Left colon (tissue), 2 donors: ENCODE measurements around the gene MDFIC. TPM values are rescaled to one million over a fixed set of nuclear protein-coding genes. Genes with fewer than 3 reads are reported as not detected.

Experiments used
- ATAC-seq: fragments of 200-7000 bp; cut with Tn5 transposase; one replicate; pipeline ENCODE4 v1.9.1; 2020; ENCODE audit warnings: mild to moderate bottlenecking, moderate library complexity
- DNase-seq, 2 donors: peaks; one replicate each; pipeline ENCODE4 v3.0.0-alpha.2; 2020
- intact Hi-C, 2 donors: fragments of 100-400 bp; cut with DNase I in 1 of 2; cut with micrococcal nuclease in 1 of 2; formaldehyde crosslinking; loops; one replicate each; pipeline versions ENCODE4 v1.11.2 to v1.14.0; 2022; cut with DNase I, micrococcal nuclease
- total RNA-seq, 2 donors: library from RNA; stranded (reverse); fragmentation: NEBNext Ultra II Directional; extraction: Animal tissue kit (Norgen Biotek cat#: 25700); gene quantifications; one replicate each; pipeline ENCODE4 v1.2.1, GENCODE V29; 2021
- donor health status: DM: no; HTN: no; CAD: no.
- donor health status: DM: yes; HTN: yes; CAD: no.

Gene MDFIC
- total RNA-seq, 2 donors from 2014 or later: 4.8 to 10.9 TPM

DNA sequence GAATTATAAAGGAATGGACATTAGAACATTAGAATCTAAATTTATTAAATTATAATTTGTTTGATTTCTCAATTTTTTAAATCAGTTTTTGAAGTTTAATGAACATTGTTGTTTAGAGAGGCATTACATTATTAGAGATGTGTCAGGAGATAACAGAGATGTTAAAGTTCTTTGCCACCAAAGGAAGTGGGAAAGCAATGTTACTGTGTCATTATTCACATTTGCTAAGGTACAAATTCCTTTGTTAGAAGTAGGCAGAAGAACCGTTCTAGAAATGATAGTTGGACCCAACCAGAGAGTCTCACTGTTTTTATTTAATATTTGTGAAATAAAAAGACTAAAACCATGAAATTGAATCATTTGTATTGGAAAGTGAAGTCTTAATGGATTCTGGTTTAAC lies 92.9 kb downstream of the MDFIC start:
- DNase-seq (no peak), ATAC-seq (no peak)
- intact Hi-C loops: no loop called here

- DNase-seq (no peak), ATAC-seq (no peak)
These were observed 93.7 kb downstream of the MDFIC start for GRCh38 chr7:115015619-115016018.

DNA sequence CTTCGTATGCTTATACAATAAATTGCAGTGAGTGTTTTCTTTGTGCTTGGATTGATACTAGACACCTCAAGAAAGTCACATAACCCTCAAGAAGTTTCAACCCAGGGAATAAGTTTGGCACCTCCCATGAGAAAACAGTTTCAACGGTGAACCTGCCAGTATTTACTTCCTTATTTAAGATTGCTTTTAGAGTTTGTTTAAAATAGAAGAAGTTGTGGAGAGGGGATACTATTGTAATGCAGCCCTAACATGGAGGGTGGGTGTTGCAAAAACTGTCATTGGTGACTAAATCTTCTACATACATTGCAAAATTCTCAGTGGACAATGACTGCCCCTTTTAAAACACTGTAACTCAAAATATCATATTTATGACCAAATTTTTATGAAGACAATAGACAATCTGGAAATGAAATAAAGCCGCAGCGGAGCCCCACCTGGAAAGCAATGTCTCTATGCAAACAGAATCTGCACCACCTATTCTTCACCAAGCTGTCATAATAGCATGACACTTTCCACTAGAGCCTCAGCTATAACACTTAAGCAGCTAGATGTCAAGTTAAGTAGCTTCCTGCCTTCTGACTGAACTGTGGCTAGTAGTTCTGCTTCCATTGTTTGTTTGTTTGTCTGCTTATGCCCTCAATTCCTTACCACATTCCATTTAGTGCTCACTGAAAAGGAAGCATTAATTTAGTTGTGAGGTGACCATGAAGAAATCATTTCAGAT lies 98.2 kb downstream of the MDFIC start:
- intact Hi-C loops: no loop called here
- DNase-seq: no peak
- ATAC-seq: peak; percentile 80

More at GRCh38 chr7:115015619-115016018, 93.7 kb downstream of the MDFIC start:
- intact Hi-C loops: no loop called here

DNA sequence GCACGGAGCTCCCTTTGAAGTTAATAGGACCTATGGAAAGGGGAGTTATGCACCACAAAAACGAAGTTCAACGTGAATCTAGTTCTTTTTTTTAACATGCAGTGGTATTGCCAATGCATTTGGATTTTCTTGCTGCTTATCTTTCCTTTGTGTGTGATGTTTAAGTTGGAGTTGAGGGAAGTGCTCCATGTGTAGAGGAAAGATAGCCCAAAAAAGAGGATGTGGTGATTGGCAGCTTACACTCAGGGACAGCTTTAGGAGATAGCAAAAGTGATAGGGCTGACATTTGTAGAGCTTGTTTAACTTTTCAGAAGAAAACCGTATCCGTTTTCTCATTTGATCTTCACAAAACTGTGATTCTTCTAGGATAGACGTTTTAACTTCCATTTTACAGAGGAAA lies 101.3 kb downstream of the MDFIC start:
- no peak for DNase-seq
- intact Hi-C loops: no loop called here

DNA sequence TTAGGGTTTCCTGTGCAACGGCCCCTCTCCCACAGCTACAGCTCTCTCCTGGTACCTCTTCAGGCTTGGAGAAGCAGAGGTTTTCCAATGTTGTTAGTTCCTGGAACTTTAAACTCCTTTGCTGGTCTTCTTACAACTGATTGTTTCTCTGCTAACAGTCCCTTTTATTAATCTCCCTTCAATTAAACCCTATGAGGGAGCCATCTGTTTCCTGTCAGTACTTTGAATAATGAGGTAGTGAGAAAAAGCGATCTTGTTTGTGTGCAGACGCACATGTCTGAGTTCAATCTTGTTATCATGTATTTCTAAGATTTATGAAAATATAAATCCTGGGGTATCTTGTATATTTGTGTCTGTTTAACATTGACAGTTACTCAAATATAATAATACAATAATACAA lies 102.4 kb downstream of the MDFIC start:
- ATAC-seq: no peak
- no peak for DNase-seq
- intact Hi-C loops: no loop called here

More for the DNA sequence above, 101.3 kb downstream of the MDFIC start:
- ATAC-seq: no peak

GRCh38 chr7:115032715-115033703 lies 111.1 kb downstream of the MDFIC start:
- ATAC-seq (no peak), DNase-seq (no peak)
- intact Hi-C loops: no loop called here

DNA sequence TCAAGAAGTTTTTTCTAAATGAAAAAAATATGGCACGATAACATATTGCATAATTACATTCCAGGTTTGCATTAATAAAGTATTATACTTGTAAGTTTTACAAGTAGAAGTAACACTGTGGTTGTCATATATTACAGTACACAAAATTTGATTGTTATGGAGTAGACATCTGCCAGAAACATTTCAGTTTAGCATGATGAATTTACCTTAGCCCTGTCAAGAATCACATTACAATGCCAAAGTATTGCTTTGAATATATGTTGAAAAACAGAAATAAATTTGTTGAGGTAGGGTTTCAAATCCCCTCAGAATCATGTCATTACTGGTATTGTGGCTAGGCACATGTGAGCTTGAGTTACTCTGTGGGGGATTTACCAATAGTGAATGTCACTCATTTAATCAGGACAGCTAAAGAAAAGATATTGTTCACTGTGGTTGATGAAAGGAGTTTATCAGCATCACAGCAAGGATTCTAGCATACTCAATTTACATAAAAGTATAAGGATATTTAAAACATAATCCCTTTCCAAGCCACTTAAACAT lies 112.1 kb downstream of the MDFIC start:
- intact Hi-C loops: no loop called here
- ATAC-seq (no peak), DNase-seq (no peak)

- DNase-seq (no peak), ATAC-seq (no peak)
- intact Hi-C loops: no loop called here
These were observed 112.6 kb downstream of the MDFIC start for GRCh38 chr7:115034515-115034914.

GRCh38 chr7:115037128-115037802 lies 115.4 kb downstream of the MDFIC start:
- DNase-seq (no peak), ATAC-seq (no peak)
- intact Hi-C loops: no loop called here

DNA sequence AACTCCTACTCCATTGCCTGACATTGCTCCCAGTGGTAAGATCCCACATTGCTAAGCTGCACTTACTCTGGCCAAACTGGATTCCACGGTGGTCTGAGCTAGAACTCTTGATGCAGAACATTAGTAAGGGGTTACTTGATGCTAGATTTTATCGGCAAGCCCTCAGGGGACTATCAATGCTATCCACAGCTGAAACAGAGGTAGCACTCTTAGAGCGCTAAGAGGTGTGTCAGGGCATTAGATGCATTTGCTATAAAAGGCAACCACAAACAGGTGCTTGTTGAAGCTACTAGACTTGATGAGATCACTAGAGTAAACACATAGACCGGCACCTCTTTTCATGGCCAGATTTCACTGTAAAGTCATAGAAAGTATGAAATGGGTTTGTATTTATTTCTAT lies 116.3 kb downstream of the MDFIC start:
- no peak for DNase-seq
- peak; percentile 54 for ATAC-seq
- intact Hi-C loops: no loop called here

DNA sequence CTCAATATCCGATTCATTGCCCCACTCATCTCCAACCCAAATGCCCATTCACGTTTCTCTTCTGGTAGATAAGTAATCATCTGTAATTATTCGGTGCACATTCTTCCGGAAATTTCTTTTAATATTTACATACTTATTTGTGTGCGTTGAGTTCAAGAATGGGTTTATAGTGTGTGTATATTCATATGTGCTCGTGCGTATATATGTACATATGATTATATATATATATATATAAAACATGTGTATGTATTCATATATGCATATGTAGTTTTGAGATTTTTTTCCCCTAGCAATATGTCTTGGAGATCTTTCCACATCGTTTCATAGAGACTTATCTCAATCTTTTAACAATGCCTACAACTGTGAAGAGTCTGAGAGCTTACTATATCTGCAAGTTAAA lies 118.2 kb downstream of the MDFIC start:
- DNase-seq: no peak
- intact Hi-C loops: no loop called here
- no peak for ATAC-seq

DNA sequence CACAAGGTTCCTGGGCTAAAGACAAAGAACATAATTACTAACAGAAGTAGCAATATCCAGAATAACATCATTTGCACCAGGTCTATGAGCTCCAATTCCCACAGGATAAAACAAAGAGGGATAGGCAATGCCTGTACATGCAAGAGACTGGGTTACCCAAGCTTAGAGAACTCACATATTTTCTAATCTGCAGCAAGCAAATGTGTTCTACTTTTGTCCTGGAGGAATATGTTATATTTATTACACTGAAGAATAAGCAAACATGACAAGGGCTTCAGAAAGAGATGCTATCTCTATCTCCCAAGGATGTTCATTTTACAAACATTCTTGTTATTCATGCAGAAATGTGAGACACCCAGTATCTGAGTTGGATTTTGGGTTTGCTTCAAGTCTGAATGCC lies 118.6 kb downstream of the MDFIC start:
- ATAC-seq (no peak), DNase-seq (no peak)
- intact Hi-C loops: no loop called here

- intact Hi-C loops: no loop called here
- ATAC-seq: no peak
- no peak for DNase-seq
These were observed 120.7 kb downstream of the MDFIC start for GRCh38 chr7:115042596-115042995.

DNA sequence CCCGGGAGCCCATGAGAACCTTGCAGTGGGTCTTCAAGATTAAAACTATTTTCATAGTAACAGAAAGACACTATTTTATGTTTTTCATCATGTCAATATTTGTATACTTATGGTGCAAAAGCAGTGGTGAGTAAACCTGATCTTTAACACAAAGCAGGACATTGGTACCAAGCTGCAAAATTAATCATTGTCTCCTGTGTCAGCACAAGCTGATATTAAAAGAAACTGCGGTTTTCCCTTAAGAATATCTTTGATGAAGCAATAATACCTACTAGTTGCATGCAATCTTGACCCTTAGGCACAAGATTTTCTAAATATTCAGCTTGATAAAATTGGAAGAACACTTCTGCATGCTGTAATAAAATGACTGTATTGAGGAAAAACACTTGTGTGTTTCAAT lies 121.7 kb downstream of the MDFIC start:
- DNase-seq (no peak), ATAC-seq (no peak)
- intact Hi-C loops: no loop called here

GRCh38 chr7:115044224-115044623 lies 122.3 kb downstream of the MDFIC start:
- DNase-seq (no peak), ATAC-seq (no peak)
- intact Hi-C loops: no loop called here

DNA sequence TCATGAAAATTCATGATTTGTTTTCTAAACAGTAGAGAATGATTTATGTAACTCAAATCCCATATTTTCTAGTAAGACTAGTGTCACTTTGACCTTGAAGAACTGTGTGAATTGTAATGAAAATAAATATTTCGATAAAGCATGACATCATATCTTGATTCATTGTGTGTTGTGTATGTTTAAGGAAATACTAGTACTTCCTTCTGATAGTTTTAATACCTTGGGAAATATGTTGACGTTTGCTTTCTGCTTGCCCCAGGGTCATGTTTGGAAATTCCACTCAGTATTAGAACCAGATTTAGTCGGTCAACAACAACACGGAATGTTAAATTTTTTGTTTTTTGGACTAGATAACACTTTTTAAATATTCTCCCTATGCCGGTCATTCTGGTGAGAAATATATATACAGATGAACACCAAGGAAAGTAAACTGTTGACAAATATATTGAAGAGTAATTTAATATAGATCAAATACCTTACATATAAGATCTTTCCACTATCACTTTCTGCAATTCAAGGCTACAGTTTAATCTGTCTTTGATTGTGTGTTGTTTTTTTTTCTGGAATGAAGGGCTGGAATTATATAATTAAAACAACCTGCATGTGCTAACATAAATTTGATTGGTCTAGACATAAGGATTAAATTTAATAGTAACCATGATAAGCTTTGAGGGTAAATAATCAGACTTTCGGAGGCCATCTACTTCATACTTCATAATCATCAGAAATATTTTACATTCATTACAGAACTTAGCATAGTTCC lies 126.2 kb downstream of the MDFIC start:
- intact Hi-C loops: no loop called here
- DNase-seq: no peak
- no peak for ATAC-seq

DNA sequence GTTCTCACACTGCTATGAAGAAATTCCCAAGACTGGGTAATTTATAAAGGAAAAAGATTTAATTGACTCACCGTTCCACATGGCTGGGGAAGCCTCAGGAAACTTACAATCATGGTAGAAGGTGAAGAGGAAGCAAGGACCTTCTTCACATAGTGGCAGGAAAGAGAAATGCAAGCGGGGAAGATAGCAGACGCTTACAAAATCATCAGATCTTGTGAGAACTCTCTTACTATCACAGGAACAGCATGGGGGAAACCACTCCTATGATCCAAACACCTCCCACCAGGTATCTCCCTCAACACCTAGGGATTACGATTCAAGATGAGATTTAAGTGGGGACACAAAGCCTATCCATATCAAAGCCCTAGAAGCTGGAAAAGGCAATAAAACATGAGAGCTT lies 130.8 kb downstream of the MDFIC start:
- ATAC-seq (no peak), DNase-seq (no peak)
- intact Hi-C loops: no loop called here

GRCh38 chr7:115054478-115055065 lies 132.7 kb downstream of the MDFIC start:
- peak; percentile 46 for ATAC-seq
- no peak for DNase-seq
- intact Hi-C loops: no loop called here
